Stomach (tissue), 8 donors: ENCODE measurements around the gene LOC128125822.

ENCODE experiments used
- DNase-seq, 2 donors: peaks; one replicate each; pipeline versions ENCODE4 v3.0.0 to v3.0.0-alpha.2; 2013 to 2019
- H3K27ac ChIP-seq, 5 donors: fragments of 200-600 bp in 4 of 5; sonication (generic) in 4 of 5; one replicate each; pipeline ENCODE4 v1.5.1; 2013 to 2019; ENCODE audit warnings: mild to moderate bottlenecking in 1 of 5, moderate library complexity in 1 of 5
- H3K27me3 ChIP-seq, 3 donors: fragments of 200-600 bp; sonication (generic); one replicate each; pipeline ENCODE4 v1.5.1; 2017 to 2019; ENCODE audit warnings: mixed run types in 1 of 3
- H3K36me3 ChIP-seq, 4 donors: fragments of 200-600 bp; sonication (generic); 1 replicate in 3 of 4; 2 replicates in 1 of 4; pipeline ENCODE4 v1.5.1; 2016 to 2019
- H3K4me1 ChIP-seq, 4 donors: fragments of 200-600 bp; sonication (generic); one replicate each; pipeline ENCODE4 v1.5.1; 2016 to 2019
- H3K4me3 ChIP-seq, 4 donors: fragments of 200-600 bp; sonication (generic) in 3 of 4; one replicate each; pipeline ENCODE4 v1.5.1; 2016 to 2019; ENCODE audit warnings: mild to moderate bottlenecking in 1 of 4
- H3K9me3 ChIP-seq, 4 donors: fragments of 200-600 bp; sonication (generic); one replicate each; pipeline ENCODE4 v1.5.1; 2016 to 2019
- EP300 ChIP-seq: sonication (generic); formaldehyde crosslinking; IDR thresholded peaks from one replicate; pipeline ENCODE4 v1.6.1; 2017; ENCODE audit warnings: antibody characterized with exemption
- POLR2A ChIP-seq, 4 donors: fragments of 450-650 bp; IDR thresholded peaks; one replicate each; pipeline ENCODE4 v1.6.1; 2016; ENCODE audit warnings: antibody characterized with exemption in 4 of 4, control low read depth in 2 of 4, mild to moderate bottlenecking in 1 of 4, moderate library complexity in 1 of 4
- POLR2AphosphoS5 ChIP-seq, 3 donors: sonication (generic); formaldehyde crosslinking; IDR thresholded peaks; one replicate each; pipeline ENCODE4 v1.6.1; 2016; ENCODE audit warnings: antibody characterized with exemption in 3 of 3
- WGBS, 5 donors: extraction: QIAGEN DNeasy Blood & Tissue Kit in 3 of 5; methylation state at CpG; one replicate each; pipeline versions ENCODE4 v1.1.5 to v1.1.7; 2013 to 2018; 5-methylcytosine and 5-hydroxymethylcytosine counted together
- intact Hi-C: fragments of 100-400 bp; cut with DNase I; formaldehyde crosslinking; loops from one replicate; pipeline ENCODE4 v1.15.1; 2023; ENCODE audit warnings: low total_unique reads
- TF ChIP-seq, protein P1 (sequence below), 7 experiments: fragments of 450-650 bp in 4 of 7; fragments of 200-600 bp in 3 of 7; sonication (generic) in 3 of 7; IDR thresholded peaks; one replicate each; pipeline ENCODE4 v1.5.1; 2016 to 2019; ENCODE audit warnings: antibody characterized with exemption in 7 of 7, control low read depth in 2 of 7, mild to moderate bottlenecking in 1 of 7
- donor health status: healthy with polysubstance abuse.
- donor health status: Bipolar disorder and iron deficiency.
- donor health status: healthy.

The LOC128125822 gene

DNA sequence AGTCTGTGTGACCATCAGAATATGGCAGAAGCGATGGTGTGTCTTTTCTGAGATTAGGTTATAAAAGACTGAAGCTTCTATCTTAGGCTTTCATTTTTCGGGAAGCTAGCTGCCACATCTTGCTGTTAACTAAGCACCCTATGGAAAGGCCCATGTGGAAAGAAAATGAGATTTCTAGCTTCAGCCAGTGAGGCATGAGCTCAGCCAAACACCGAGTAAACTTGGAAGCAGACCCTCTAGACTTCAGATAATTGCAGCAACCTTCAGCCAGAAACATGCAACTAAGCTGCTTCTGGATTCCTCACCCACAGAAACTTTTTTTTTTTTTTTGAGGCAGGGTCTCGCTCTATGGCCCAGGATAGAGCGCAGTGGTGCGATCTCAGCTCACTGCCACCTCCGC lies 20.6 kb downstream of the LOC128125822 start:
- no peak for DNase-seq
- H3K27ac ChIP-seq, result no peak overlapping the region
- H3K9me3 ChIP-seq, result no peaks in the 10 kb centered on the region
- intact Hi-C loops, result no loop called here
- 86 to 95% (median 95%) methylated on average over 7 of the region's 7 CpGs for WGBS, 5 donors
- H3K27me3 ChIP-seq, result no peaks in the 10 kb centered on the region
- H3K36me3 ChIP-seq, result no peaks in the 10 kb centered on the region
- peaks cover 0 to 5% (median 2%) of the 10 kb centered on the region in 4 donors for H3K4me1 ChIP-seq
- no peak for TF ChIP-seq POLR2A (IDR thresholded peaks at IDR 0.05)
- TF ChIP-seq POLR2AphosphoS5 (IDR thresholded peaks at IDR 0.05), result no peak
- TF ChIP-seq, protein P1, sequence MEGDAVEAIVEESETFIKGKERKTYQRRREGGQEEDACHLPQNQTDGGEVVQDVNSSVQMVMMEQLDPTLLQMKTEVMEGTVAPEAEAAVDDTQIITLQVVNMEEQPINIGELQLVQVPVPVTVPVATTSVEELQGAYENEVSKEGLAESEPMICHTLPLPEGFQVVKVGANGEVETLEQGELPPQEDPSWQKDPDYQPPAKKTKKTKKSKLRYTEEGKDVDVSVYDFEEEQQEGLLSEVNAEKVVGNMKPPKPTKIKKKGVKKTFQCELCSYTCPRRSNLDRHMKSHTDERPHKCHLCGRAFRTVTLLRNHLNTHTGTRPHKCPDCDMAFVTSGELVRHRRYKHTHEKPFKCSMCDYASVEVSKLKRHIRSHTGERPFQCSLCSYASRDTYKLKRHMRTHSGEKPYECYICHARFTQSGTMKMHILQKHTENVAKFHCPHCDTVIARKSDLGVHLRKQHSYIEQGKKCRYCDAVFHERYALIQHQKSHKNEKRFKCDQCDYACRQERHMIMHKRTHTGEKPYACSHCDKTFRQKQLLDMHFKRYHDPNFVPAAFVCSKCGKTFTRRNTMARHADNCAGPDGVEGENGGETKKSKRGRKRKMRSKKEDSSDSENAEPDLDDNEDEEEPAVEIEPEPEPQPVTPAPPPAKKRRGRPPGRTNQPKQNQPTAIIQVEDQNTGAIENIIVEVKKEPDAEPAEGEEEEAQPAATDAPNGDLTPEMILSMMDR (IDR thresholded peaks at IDR 0.05), result no peak
- no peak overlapping the region for H3K4me3 ChIP-seq

DNA sequence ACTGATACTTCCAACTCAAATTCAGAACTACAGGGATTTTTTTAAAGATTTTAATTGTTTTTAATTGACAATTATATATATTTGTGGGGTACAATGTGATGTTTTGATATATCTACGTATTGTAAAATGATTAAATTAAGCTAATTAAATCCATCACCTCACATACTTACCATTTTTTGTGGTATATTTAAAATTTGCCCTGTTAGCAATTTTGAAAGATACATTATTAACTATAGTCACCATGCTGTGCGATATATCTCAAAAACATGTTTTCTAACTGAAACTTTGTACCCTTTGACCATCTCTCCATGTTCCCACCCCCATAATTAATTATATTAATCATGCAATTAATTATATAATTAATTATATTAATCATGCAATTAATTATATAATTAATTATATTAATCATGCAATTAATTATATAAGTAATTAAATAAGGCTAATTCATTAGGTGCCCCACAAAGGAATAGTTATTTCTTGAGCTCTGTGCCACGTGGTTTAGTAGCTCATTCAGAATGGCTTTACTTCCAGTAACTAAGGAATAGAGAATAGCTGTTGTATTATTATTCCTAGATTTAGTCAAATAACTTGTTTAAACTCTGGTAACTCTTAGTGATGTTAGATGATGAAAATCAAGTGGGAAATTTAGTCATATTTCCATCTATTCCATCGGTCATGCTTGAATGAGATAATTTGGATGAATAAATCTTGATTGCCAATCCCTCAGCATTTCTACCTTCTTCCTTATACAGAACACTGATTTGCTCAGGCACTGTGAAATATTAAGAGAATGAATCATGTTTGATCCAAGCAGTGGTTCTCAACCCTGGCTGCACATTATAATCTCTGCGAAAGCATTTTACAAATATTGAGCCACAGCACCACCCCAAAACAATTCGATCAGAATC lies 25.1 kb downstream of the LOC128125822 start:
- Histone ChIP-seq H3K27ac (peak overlapping the region in 1 of 5 donors; percentile 69), H3K4me1 (peaks cover 0 to 17% (median 10%) of the 10 kb centered on the region in 4 donors), H3K27me3 (no peaks in the 10 kb centered on the region), H3K9me3 (no peaks in the 10 kb centered on the region), H3K4me3 (peak overlapping the region; percentile 45 to 57 (median 50)), H3K36me3 (no peaks in the 10 kb centered on the region)
- intact Hi-C loops, result loop anchor here (5.0 kb wide), 1 partner anchor 170 kb away; no protein-coding TSS in a partner anchor
- no peak for DNase-seq
- 39 to 50% (median 46%) methylated on average over 6 of the region's 6 CpGs for WGBS, 5 donors
- TF ChIP-seq, protein P1 (IDR thresholded peaks at IDR 0.05), result no peak

DNA sequence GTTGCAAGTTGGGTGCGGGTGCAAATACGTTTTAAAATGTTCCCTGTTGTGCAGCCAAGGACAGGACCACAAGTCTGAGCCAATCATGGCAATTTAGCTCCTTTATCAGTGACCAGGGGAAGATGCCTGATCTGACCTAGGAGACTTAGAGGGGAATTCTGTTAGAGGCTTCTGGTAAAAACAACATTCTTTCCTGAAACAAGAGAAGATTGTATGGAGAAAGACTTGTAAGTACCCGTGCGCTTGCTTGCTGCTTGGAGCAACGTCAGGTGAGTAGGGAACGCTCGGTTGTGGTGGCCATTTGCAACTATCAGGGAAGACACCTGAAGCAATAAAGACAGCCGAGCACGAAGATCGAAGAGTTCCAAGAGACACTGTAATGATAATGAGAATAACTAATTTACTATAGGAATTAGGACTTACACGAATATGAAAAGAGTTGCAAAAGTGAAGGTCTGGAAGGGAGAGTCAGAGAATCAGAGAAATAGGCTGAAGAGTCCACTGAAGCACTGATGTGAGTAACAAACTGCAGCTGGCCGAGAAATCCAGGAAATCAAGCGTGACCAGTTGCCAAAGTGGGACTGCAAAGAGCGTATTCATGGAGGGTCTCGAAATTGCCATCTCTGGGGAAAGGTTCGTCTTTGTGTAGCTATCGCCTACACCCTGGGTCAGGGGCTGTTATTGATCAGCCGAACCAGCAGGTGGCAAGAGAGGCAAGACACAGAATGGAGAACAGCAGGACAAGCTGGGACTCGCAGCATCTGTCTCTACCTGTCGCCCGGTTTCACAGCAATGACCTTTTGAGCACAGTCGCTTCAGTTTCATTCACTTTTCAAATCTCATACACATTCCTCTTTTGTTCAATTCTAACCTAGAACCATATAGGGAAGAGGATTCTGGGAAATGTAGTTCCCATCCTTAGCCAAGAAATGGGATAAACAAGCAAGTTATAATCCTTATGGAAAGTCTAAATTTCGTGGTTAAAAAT lies 26.1 kb downstream of the LOC128125822 start:
- H3K27me3 ChIP-seq, result no peaks in the 10 kb centered on the region
- no peak for TF ChIP-seq POLR2AphosphoS5 (IDR thresholded peaks at IDR 0.05)
- TF ChIP-seq, protein P1 (IDR thresholded peaks at IDR 0.05), result peak in 5 of 7 experiments; percentile 72 to 93 (median 83)
- peaks cover 0 to 17% (median 10%) of the 10 kb centered on the region in 4 donors for H3K4me1 ChIP-seq
- 1 to 6% (median 3%) methylated on average over 23 of the region's 23 CpGs for WGBS, 5 donors
- H3K9me3 ChIP-seq, result no peaks in the 10 kb centered on the region
- intact Hi-C loops, result loop anchor here (5.0 kb wide), 1 partner anchor 169 kb away; no protein-coding TSS in a partner anchor
- H3K36me3 ChIP-seq, result no peaks in the 10 kb centered on the region
- DNase-seq, result peak; percentile 72 to 91
- H3K27ac ChIP-seq, result peak overlapping the region in 3 of 5 donors; percentile 10 to 69 (median 56)
- H3K4me3 ChIP-seq, result peak overlapping the region; percentile 45 to 57 (median 50)

DNA sequence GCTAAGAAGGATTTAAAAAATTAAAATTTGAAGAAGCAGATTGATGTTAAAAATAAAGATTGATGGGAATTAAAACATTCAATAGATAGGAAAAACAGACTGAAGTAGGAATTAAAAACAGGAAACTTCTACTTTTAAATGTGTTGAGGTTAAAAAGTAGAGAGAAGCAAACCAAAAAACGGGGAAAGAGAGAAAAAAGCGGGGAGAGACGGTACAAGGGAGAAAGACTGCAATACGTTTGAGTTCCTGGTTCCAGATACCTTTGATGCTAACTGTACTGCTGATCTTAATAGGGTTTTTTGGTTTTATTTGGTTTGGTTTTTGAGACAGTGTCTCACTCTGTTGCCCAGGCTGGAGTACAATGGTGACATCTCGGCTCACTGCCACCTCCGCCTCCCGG lies 27.0 kb downstream of the LOC128125822 start:
- Histone ChIP-seq H3K27me3 (no peaks in the 10 kb centered on the region), H3K27ac (no peak overlapping the region), H3K4me3 (no peak overlapping the region), H3K9me3 (no peaks in the 10 kb centered on the region), H3K4me1 (peaks cover 0 to 17% (median 10%) of the 10 kb centered on the region in 4 donors), H3K36me3 (no peaks in the 10 kb centered on the region)
- no peak for DNase-seq
- no peak for TF ChIP-seq POLR2A (IDR thresholded peaks at IDR 0.05)
- no peak for TF ChIP-seq EP300
- no peak for TF ChIP-seq POLR2AphosphoS5 (IDR thresholded peaks at IDR 0.05)
- TF ChIP-seq, protein P1 (IDR thresholded peaks at IDR 0.05), result no peak
- WGBS, 5 donors, result 85 to 92% (median 88%) methylated on average over 7 of the region's 7 CpGs
- intact Hi-C loops, result loop anchor here (5.0 kb wide), 1 partner anchor 168 kb away; no protein-coding TSS in a partner anchor
